ENCODE data around the gene KCNJ10.
A peak's percentile ranks its signal among the peaks of the same experiment; 100 is the strongest.

Gene KCNJ10

DNA sequence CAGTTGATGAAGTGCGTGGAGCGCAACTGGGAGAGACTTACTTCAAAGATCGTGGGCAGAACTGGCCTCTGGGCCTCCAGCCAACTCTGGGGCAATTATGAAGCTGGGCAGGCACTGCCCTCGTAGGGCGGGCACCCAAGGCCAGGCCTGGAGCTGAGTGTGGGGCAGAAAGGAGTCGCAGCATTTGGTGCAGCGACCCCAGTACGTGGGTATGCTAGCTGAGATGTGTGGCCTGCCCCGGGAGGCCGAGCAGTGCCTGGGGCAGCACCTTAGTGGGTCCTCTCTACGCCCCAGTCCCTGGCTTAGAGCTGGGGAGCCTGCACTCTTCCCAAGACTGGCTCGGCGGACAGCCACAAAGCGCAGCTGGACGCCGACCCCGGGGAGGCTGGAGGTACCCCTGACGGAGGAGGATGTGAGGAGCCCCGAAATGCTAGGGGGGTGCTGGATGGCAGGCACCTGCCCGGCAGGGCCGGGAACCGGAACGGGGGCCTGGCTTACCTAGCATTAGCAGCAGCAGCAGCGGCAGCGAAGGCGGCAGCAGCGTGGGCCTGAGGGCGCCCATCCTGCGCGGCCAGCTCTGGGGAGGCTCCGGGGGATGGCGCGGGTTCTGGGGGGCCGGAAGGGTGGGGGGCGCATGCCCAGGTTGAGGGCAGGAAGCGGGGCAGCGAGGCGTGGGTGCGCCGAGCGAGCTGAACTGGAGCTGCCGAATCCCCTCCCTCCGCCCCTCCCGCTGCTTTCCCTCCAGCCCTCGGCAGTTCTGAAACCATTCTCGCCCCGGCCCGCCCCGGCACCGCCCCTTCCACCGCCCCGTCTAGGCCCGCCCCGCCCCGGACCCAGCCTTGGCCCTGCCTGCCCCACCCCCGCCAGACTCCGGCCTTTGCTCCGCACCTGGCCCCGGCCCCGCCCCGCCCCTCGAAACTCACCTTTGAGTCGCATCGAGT, 28.2 kb upstream of the KCNJ10 start, which contains the start of gene IGSF8:
IGSF8 (minus strand) TSS at position 709 of the 941 bp plus-strand sequence; CDS start at position 562, 147 bp downstream.
- FAIRE-seq (peak; percentile 98), DNase-seq (ENCODE audit: insufficient read length) (peak; percentile 90)

DNA sequence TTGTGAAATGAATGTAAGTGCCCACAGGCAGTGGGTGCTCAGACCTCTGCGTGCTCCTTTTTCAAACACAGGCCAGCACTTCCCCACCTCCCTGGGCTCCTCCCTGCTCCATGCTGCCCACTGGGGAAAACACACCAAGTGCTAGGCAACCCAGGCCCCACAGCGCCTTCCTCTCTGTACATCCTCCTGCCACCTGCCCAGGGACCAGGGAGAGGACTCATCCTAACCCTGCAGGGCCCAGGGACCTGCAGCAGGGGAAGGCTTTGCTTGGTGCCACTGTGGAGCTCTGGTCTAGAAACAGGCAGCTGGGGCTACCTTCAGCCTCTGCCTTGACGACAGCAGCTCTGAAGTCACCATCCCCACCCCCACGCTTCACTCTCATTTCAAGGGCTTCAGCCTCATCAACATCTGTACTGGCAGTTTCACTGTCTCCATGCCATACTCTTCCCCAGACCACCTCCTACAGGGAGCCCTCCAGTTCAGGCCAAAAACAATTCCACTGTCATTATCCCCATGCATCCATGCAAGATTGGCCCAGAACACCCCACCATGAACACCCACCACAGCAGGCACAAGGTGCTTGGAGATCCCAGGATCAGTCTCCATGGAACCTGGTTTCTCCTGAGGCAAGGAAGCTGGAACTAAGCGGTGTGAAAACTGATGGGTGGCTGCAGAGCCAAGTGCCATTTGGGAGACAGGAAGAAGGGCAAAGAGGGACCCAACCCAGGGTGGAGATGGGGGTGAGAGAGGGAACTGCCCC, 27.4 kb upstream of the KCNJ10 start:
- no peak for FAIRE-seq
- no peak for DNase-seq (ENCODE audit: insufficient read length)
- TF ChIP-seq POLR2AphosphoS5 (IDR thresholded peaks at IDR 0.05; ENCODE audit: low read depth, low read length) (no peak), TAF1 (IDR thresholded peaks at IDR 0.05; ENCODE audit: borderline replicate concordance, low read depth, low read length) (no peak), POLR2A (IDR thresholded peaks at IDR 0.05; ENCODE audit: low read depth, low read length) (no peak)

More for the DNA sequence above, 28.2 kb upstream of the KCNJ10 start, which contains the start of gene IGSF8:
- TF ChIP-seq POLR2AphosphoS5 (IDR thresholded peaks at IDR 0.05; ENCODE audit: low read depth, low read length) (no peak), TAF1 (IDR thresholded peaks at IDR 0.05; ENCODE audit: borderline replicate concordance, low read depth, low read length) (no peak), POLR2A (IDR thresholded peaks at IDR 0.05; ENCODE audit: low read depth, low read length) (no peak)

DNA sequence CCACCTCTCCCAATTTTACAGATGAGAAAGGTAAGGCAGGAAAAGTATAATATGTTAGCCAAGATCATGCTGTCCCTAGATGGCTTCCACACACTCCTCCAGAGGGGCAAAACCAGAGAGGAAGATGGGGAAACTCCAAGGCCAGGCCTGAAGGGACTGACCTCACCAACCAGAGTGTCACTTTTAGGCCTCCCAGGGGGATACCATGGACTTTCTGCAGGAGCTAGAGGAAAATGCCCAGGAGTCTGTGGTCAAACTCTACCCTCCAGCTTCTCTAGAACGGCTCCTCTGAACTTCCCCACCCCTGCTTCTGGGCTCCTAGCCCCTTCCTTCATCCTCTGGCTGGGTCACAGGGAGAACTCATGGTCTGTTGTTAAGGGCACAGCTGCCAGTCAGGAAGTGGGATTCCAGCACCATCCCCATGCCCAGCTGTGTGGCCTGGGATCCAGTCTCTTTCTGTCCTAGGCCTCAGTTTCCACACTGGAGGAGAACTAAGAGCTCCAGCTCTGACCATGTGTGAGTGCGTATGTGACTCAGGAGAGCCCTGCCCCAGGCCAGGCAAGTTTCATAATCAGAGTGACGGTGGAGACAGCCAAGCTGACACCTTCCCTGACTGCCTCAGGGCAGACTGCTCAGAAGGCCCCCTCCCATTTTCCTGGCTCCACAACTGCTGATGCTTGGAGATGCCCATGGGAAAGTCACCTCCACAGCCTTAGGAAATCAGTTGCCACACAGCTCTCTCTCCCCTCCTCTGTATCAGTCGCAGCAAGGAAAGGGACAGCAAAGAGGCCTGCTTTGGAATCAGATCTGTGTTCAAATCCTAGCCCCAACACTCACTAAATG, 26.5 kb upstream of the KCNJ10 start:
- TF ChIP-seq POLR2AphosphoS5 (IDR thresholded peaks at IDR 0.05; ENCODE audit: low read depth, low read length) (no peak), POLR2A (IDR thresholded peaks at IDR 0.05; ENCODE audit: low read depth, low read length) (no peak), TAF1 (IDR thresholded peaks at IDR 0.05; ENCODE audit: borderline replicate concordance, low read depth, low read length) (no peak)
- FAIRE-seq (peak; percentile 42), DNase-seq (ENCODE audit: insufficient read length) (no peak)

DNA sequence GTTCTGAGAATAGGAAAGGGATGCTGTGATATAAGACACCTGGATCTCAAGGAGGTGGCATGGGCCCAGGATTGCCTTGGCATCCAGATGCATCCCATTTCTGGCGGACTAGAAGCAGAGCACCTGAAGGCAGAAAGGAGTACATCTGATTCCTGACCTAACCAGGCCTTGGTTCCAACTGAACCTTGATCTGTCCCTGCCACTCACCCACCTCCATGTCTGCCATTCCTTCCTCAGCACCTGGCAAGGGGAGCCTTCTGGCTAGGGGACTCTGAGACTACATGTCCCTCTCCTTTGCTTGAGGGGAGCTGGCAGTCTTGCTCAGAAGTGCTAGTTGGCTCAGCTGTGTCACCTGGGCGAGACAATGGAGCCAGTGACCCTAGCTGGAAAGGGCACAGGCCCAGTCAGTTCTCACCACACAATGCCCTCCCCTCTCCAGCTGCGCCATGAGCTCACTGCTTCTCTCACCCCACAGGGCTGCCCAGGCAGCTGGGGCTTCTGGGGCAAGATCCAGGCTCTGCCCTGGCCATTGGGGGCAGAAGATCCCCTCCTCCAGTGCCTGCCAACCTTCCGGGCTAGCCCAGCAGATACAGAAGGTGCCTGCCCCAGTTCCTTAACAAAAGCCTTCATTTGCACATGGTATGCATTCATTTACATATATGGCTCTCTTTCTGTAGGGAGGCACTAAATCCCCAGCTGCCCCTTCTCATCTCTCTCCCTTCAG, 25.6 kb upstream of the KCNJ10 start:
- no peak for DNase-seq (ENCODE audit: insufficient read length)
- FAIRE-seq = no peak
- no peak for TF ChIP-seq POLR2A (IDR thresholded peaks at IDR 0.05; ENCODE audit: low read depth, low read length)
- TF ChIP-seq TAF1 (IDR thresholded peaks at IDR 0.05; ENCODE audit: borderline replicate concordance, low read depth, low read length) = no peak
- TF ChIP-seq POLR2AphosphoS5 (IDR thresholded peaks at IDR 0.05; ENCODE audit: low read depth, low read length) = no peak

DNA sequence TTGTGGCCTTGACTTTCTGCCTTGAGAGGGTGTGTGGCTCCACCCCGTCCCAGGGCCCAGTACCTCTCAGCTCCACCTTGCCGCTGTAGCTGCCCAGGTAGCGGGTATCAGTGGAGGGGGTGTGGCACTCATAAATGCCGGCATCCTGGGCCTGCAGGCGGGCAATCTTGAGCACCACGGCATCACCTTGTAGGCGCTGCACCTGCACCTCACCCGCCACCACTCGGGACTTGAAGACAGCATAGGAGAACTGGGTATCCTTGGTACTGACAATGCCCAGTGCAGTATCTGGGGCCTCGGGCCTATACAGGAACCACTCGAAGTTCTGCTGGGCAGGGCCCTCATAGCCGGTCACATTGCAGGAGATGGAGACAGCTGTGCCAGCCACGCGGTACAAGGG, 24.8 kb upstream of the KCNJ10 start:
- TF ChIP-seq POLR2A (IDR thresholded peaks at IDR 0.05; ENCODE audit: low read depth, low read length) (no peak), TAF1 (IDR thresholded peaks at IDR 0.05; ENCODE audit: borderline replicate concordance, low read depth, low read length) (no peak), POLR2AphosphoS5 (IDR thresholded peaks at IDR 0.05; ENCODE audit: low read depth, low read length) (no peak)
- no peak for FAIRE-seq
- no peak for DNase-seq (ENCODE audit: insufficient read length)

DNA sequence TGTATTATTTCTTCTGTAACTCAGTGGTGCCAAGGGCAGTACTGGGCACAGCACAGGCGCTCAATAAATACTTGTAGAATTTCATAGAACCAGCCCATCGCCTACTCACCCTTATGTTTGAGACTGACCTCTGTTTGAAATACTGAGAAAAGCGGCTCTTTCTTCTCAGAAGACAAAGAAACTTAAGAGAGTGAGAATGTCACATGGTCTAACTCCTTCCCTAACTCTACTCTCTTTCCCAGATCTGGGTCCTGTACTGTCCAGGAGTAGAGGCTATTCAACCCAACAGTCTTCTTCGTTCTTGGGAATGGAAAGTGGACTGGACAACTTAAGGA, 24.3 kb upstream of the KCNJ10 start:
- TF ChIP-seq POLR2A (IDR thresholded peaks at IDR 0.05; ENCODE audit: low read depth, low read length) (no peak), POLR2AphosphoS5 (IDR thresholded peaks at IDR 0.05; ENCODE audit: low read depth, low read length) (no peak), TAF1 (IDR thresholded peaks at IDR 0.05; ENCODE audit: borderline replicate concordance, low read depth, low read length) (no peak)
- FAIRE-seq = no peak

DNA sequence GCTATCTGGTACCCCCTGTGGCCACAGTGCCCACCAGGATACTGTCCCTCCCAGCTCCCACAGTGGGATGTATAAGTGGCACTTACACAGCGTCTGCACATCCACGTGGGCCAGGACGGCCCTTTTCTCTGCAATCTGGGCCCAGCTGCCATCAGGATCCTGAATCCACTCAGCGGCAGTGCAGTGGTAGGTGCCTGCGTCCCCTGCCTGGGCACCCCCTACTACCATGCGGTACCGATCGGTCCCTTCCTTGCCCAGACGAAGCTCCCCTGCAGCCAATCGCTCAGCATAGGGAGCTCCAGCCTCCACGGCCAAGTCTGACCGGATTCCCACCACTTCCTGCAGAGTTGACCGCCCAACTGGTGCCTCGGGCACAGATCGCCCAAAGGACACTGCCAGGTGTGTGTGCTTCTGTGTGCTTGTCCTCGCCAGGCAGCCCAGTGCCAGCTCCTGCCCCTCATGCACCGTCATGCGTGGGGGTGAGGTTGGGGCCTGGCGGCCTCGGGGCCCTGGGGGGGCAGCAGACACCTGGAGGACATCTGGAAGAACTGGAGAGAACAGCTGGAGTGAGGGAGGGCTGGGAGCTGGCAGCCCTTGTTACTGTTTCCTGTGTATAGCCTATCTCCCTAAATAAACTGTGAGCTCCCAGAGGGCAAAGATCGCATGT, 23.8 kb upstream of the KCNJ10 start:
- FAIRE-seq = no peak
- TF ChIP-seq POLR2AphosphoS5 (IDR thresholded peaks at IDR 0.05; ENCODE audit: low read depth, low read length) (no peak), POLR2A (IDR thresholded peaks at IDR 0.05; ENCODE audit: low read depth, low read length) (no peak), TAF1 (IDR thresholded peaks at IDR 0.05; ENCODE audit: borderline replicate concordance, low read depth, low read length) (no peak)
- no peak for DNase-seq (ENCODE audit: insufficient read length)

More for the DNA sequence above, 24.3 kb upstream of the KCNJ10 start:
- DNase-seq (ENCODE audit: insufficient read length) = no peak

DNA sequence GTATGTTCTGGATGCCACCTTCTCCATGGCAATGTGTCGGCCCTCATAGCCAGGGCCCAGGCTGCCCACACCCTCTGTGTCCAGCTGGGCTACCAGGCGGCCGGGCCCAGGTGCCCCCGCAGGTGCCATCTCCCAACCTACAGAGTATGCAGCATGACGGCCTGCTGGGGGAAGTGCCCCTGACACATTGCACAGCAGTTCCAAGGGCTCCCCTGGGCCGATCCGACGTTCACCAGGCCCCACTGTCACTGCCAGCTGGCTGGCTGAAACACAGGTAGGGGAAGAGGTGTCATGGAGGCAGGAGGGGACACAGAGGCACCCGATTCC, 23.1 kb upstream of the KCNJ10 start:
- no peak for TF ChIP-seq POLR2A (IDR thresholded peaks at IDR 0.05; ENCODE audit: low read depth, low read length)
- TF ChIP-seq POLR2AphosphoS5 (IDR thresholded peaks at IDR 0.05; ENCODE audit: low read depth, low read length) = no peak
- no peak for TF ChIP-seq TAF1 (IDR thresholded peaks at IDR 0.05; ENCODE audit: borderline replicate concordance, low read depth, low read length)
- DNase-seq (ENCODE audit: insufficient read length) (no peak), FAIRE-seq (no peak)

DNA sequence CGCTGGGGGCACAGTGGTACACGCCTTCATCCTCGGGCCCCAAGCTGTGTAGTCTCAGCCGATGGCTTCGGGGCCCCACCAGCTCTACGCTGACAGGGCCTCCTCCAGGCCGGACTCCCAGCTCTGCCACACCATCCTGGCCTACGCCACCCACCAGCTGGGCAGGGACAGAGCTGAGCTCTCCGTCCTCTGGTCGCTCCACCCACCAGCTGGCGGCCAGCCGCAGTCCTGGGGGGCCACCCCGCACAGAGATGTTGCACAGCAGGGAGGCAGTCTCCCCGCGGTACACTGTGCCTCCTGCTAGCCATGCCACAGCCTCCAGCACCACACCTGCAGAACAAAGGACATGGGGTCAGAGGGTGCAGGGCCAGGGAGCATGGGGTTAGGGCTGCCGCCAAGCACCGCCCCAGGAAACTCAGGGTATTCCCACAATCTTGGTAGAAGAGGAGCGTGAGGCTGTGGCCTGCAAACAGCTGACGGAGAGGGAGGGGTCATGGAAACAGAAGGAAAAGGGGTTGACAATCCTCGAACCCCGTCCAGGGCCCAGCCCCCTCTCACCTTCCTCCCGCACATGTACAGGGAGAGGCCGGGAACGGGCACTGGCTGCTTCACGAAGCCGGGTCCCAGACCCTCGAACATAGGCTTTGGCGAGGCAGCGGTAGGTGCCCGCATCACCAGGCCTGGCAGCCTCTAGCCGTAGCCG, 22.6 kb upstream of the KCNJ10 start:
- FAIRE-seq = no peak
- TF ChIP-seq TAF1 (IDR thresholded peaks at IDR 0.05; ENCODE audit: borderline replicate concordance, low read depth, low read length) (no peak), POLR2AphosphoS5 (IDR thresholded peaks at IDR 0.05; ENCODE audit: low read depth, low read length) (no peak), POLR2A (IDR thresholded peaks at IDR 0.05; ENCODE audit: low read depth, low read length) (no peak)
- DNase-seq (ENCODE audit: insufficient read length) = no peak
